Astrocyte (in vitro differentiated cells and primary cell): Measurements from ENCODE around the gene LIX1L.

ENCODE experiments used
- EZH2 ChIP-seq: IDR thresholded peaks from 2 replicates; pipeline ENCODE4 v1.6.1; 2012; ENCODE audit warnings: mild to moderate bottlenecking, low read length, inconsistent platforms; ENCODE audit not compliant: insufficient read depth
- TF ChIP-seq, protein P1 (sequence below): IDR thresholded peaks from 2 replicates; pipeline ENCODE4 v1.5.1; 2011; ENCODE audit warnings: low read depth, mild to moderate bottlenecking, inconsistent platforms, low read length, moderate library complexity; ENCODE audit not compliant: insufficient read depth

DNA sequence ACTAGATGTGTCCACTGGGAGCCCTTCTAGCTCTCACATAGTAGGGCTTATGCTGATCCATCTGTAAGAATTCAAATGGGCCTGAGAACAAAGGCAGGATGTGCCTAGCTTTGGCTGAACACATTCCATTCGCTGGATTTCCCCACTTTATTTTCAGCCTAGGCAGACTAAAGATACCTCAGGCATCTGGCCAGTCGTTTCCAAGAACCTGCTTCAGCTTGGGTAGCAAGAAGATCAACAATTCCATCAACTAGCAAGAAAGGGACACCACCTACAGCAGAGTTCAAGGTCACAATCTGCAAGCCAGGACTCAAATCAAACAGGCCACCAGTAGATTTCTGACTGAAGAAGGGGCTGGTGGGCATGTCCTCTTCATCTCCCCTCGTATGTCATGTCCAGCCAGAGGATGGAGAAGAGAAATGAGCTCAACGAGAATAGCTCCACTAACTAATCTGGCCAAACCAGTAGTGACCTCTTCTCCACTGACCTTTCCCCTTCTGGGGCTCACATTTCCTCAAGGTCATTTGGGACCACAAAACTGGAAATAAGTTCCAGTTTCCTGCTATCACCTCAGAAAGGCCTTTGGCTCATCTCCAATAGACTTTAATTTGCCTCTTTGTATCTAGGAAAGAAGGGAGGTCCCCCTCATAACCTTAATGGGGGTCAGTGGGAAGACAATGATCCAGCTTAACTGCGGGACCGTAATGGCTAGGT lies 24.4 kb upstream of the LIX1L start:
- TF ChIP-seq, protein P1, sequence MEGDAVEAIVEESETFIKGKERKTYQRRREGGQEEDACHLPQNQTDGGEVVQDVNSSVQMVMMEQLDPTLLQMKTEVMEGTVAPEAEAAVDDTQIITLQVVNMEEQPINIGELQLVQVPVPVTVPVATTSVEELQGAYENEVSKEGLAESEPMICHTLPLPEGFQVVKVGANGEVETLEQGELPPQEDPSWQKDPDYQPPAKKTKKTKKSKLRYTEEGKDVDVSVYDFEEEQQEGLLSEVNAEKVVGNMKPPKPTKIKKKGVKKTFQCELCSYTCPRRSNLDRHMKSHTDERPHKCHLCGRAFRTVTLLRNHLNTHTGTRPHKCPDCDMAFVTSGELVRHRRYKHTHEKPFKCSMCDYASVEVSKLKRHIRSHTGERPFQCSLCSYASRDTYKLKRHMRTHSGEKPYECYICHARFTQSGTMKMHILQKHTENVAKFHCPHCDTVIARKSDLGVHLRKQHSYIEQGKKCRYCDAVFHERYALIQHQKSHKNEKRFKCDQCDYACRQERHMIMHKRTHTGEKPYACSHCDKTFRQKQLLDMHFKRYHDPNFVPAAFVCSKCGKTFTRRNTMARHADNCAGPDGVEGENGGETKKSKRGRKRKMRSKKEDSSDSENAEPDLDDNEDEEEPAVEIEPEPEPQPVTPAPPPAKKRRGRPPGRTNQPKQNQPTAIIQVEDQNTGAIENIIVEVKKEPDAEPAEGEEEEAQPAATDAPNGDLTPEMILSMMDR = no peak
- TF ChIP-seq EZH2 = no peak
